Mucosa of descending colon (tissue), 3 donors: ENCODE results near the gene PDLIM1. TPM values are rescaled to one million over a fixed set of nuclear protein-coding genes. Genes with fewer than 3 reads are reported as not detected.

Experiments
- ATAC-seq: fragments of 200-7000 bp; cut with Tn5 transposase; one replicate; pipeline ENCODE4 v1.9.1; 2020; ENCODE audit warnings: mild to moderate bottlenecking, moderate library complexity
- DNase-seq, 3 donors: peaks; one replicate each; pipeline ENCODE4 v3.0.0-alpha.2; 2020
- H3K36me3 ChIP-seq: fragments of 200-600 bp; one replicate; pipeline ENCODE4 v1.8.0; 2021; ENCODE audit warnings: low read depth, mild to moderate bottlenecking
- H3K4me1 ChIP-seq: fragments of 200-600 bp; one replicate; pipeline ENCODE4 v1.8.0; 2021; ENCODE audit warnings: low read depth, mild to moderate bottlenecking
- H3K4me3 ChIP-seq: fragments of 200-600 bp; one replicate; pipeline ENCODE4 v1.8.0; 2021; ENCODE audit warnings: mild to moderate bottlenecking
- H3K9me3 ChIP-seq: fragments of 200-600 bp; one replicate; pipeline ENCODE4 v1.8.0; 2021; ENCODE audit warnings: mild to moderate bottlenecking
- CTCF ChIP-seq: fragments of 200-600 bp; IDR thresholded peaks from one replicate; pipeline ENCODE4 v1.8.0; 2022; ENCODE audit warnings: antibody characterized with exemption, mild to moderate bottlenecking
- intact Hi-C, 2 donors: fragments of 100-400 bp; cut with DNase I in 1 of 2; cut with micrococcal nuclease in 1 of 2; formaldehyde crosslinking; loops; one replicate each; pipeline versions ENCODE4 v1.11.0 to v1.11.1; 2022; cut with DNase I, micrococcal nuclease
- total RNA-seq, 3 donors: library from RNA; stranded (reverse); fragmentation: NEBNext Ultra II Directional in 2 of 3; extraction: Animal tissue kit (Norgen Biotek cat#: 25700) in 2 of 3; gene quantifications; one replicate each; pipeline versions ENCODE4 v1.2.1 to v1.2.4, GENCODE V29; 2021 to 2023
- donor health status: DM: no; HTN: no; CAD: no; lungs with moderate emphysema.
- donor health status: DM: no; HTN: no; CAD: no.
- donor health status: DM: no; HTN: yes; CAD: no.

The PDLIM1 gene
- total RNA-seq, 3 donors from 2014 or later, result 177 to 434 (median 373) TPM

DNA sequence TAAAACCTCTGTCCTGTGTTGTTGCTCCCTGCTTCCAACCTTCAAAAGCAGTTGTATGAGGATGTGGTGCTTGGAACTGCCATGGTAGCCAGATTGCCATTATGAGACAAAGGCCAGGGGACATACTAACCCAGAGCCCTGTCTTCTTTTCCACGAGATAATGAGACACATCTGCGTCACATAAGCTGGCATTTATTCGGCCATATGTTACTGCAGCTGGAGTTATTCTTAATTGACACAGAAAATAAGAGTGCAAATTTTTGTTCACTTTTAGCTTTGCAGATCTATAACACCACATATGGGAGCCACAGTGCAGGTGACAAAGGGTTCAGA lies 15.5 kb upstream of the PDLIM1 start:
- no peak for TF ChIP-seq CTCF
- no peak for DNase-seq
- H3K36me3 ChIP-seq, result no peaks in the 10 kb centered on the region
- H3K9me3 ChIP-seq, result no peaks in the 10 kb centered on the region
- no peak overlapping the region for H3K4me3 ChIP-seq
- no peak for ATAC-seq
- H3K4me1 ChIP-seq, result peaks cover 33% of the 10 kb centered on the region
- intact Hi-C loops, result no loop called here

DNA sequence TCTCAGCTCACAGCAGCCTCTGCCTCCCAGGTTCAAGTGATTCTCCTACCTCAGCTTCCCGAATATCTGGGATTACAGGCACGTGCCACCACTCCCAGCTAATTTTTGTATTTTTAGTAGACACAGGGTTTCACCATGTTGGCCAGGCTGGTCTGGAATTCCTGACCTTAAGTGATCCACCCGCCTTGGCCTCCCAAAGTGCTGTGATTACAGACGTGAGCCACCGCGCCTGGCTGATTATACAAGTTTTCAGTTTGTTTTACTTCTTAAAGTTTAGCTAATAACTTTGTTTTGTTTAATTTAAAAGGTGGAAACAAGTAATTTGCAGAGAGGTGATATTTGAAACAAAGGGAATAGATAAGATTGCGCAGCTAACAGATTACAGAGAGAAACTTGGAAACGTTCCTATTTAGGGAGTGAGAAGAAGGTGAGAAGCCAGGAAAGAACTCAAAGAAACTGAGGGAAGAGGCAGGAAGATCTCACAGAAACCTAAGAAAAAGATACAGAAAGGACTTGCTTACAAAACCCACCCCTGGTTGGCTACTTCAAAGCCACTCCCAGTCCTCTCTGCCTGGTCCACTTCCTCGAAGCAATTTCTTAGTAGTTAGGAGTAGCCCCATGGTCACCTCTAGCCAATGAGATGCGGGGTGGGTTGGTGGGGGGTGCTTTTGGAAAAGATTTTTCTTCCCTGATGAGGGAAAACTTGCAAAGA lies 15.0 kb upstream of the PDLIM1 start:
- ATAC-seq (no peak), DNase-seq (no peak)
- intact Hi-C loops, result no loop called here
- Histone ChIP-seq H3K36me3 (no peaks in the 10 kb centered on the region), H3K4me3 (no peak overlapping the region), H3K4me1 (peaks cover 33% of the 10 kb centered on the region), H3K9me3 (no peaks in the 10 kb centered on the region)
- TF ChIP-seq CTCF, result no peak

DNA sequence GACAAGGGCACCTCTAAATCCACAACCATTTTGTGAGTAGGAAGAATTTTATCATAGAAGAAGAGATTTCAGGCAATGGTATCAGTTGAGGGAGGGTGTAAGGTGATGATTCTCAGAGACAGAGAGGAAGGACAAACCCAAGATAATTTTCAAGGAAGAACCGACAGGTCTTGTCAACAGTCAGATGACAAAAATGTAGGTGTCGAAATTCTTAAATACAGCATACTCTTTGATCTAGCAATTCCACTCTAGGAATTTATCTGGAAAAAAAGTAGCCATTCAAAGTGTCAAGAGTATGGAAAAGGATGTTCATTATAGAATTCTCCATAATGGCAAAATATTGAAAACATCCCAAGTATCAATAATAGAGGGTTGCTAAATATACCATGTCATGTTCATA lies 14.2 kb upstream of the PDLIM1 start:
- Histone ChIP-seq H3K4me3 (no peak overlapping the region), H3K9me3 (no peaks in the 10 kb centered on the region), H3K36me3 (no peaks in the 10 kb centered on the region), H3K4me1 (peaks cover 29% of the 10 kb centered on the region)
- no peak for ATAC-seq
- intact Hi-C loops, result no loop called here
- no peak for TF ChIP-seq CTCF
- DNase-seq, result no peak

DNA sequence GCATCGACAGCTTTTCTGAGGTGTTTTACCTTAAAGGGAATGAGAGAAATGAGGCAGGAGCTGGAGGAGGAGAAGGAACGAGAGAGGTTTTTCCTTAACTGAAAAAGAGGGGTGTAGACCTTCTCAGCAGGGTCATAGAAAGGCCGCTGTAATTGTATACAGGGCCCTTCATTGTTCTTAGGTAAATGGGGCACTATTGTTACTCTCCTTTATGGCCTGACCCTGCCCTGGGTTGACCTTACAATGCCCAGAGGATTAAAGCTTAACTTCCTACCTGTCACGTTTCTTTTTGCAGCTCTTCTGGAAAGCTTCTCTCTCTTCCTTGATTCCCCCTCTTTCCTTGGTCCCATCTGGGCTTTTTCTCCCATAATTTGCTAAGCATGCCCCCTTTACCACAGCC lies 13.7 kb upstream of the PDLIM1 start:
- TF ChIP-seq CTCF, result no peak
- Histone ChIP-seq H3K4me3 (no peak overlapping the region), H3K36me3 (no peaks in the 10 kb centered on the region), H3K9me3 (no peaks in the 10 kb centered on the region), H3K4me1 (peaks cover 27% of the 10 kb centered on the region)
- no peak for DNase-seq
- intact Hi-C loops, result no loop called here
- ATAC-seq, result peak; percentile 42

DNA sequence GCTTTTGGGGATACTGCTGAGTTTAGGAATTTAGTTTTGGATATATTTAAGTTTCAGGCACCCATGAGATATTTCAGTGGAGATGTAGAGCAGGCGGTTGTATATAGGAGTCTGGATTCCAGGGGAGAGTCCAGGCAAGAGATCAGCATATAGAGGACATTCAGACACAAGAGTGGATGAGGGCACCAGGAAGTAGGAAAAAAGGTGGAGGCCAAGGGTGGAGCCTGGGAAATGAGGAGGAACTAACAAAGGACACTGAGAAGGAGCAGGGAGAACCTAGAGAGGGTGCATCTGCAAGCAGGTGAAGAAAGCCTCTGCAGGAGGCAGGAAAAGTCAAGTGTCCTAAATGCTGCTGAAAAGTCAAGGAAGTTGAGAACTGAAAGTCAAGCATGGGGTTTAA lies 13.1 kb upstream of the PDLIM1 start:
- H3K36me3 ChIP-seq, result no peaks in the 10 kb centered on the region
- DNase-seq (no peak), ATAC-seq (peak; percentile 58)
- TF ChIP-seq CTCF, result no peak
- intact Hi-C loops, result no loop called here
- peaks cover 22% of the 10 kb centered on the region for H3K4me1 ChIP-seq
- H3K4me3 ChIP-seq, result no peak overlapping the region
- H3K9me3 ChIP-seq, result no peaks in the 10 kb centered on the region

- Histone ChIP-seq H3K9me3 (no peaks in the 10 kb centered on the region), H3K4me3 (no peak overlapping the region), H3K4me1 (peaks cover 19% of the 10 kb centered on the region), H3K36me3 (no peaks in the 10 kb centered on the region)
- intact Hi-C loops, result no loop called here
- TF ChIP-seq CTCF, result no peak
- no peak for ATAC-seq
- no peak for DNase-seq
These were observed 12.7 kb upstream of the PDLIM1 start for GRCh38 chr10:95303535-95303934.
